HEK293 (cell line): ENCODE data around the gene AP1AR.

Experiments used
- CTCF ChIA-PET: fragments of 350-600 bp; formaldehyde crosslinking; extraction: SDS; loops from one replicate; lab custom pipeline; 2021; ENCODE audit warnings: antibody characterized with exemption; lab: Yijun Ruan, JAX
- POLR2A ChIA-PET: fragments of 300-600 bp; formaldehyde crosslinking; extraction: SDS; loops from one replicate; lab custom pipeline; 2020; ENCODE audit warnings: antibody characterized with exemption, inconsistent platforms; lab: Yijun Ruan, JAX
- H3K27ac ChIP-seq: fragments of 200-500 bp; sonication (Bioruptor generic); 2 replicates; pipeline ENCODE4 v1.5.1; 2014; ENCODE audit warnings: low read depth, low read length, control low read depth, inconsistent platforms; ENCODE audit errors: extremely low read depth
- H3K36me3 ChIP-seq, 2 experiments: fragments of 200-500 bp in 1 of 2; sonication (Bioruptor generic) in 1 of 2; 1 replicate in 1 of 2; 2 replicates in 1 of 2; pipeline ENCODE4 v1.5.1; 2014 to 2017; ENCODE audit warnings: inconsistent platforms in 2 of 2, low read length in 2 of 2; ENCODE audit not compliant: control insufficient read depth in 2 of 2, insufficient read depth in 1 of 2
- H3K4me1 ChIP-seq: fragments of 200-500 bp; sonication (Bioruptor generic); 2 replicates; pipeline ENCODE4 v1.5.1; 2014; ENCODE audit warnings: mild to moderate bottlenecking, low read length, inconsistent platforms; ENCODE audit not compliant: control insufficient read depth, insufficient read depth
- H3K4me3 ChIP-seq: 2 replicates; pipeline ENCODE4 v1.5.1; 2011; ENCODE audit warnings: low read depth, mild to moderate bottlenecking, control low read depth, low read length, moderate library complexity
- H3K9me3 ChIP-seq: fragments of 200-500 bp; sonication (Bioruptor generic); 2 replicates; pipeline ENCODE4 v1.5.1; 2014; ENCODE audit warnings: low read depth, low read length, inconsistent platforms; ENCODE audit not compliant: control insufficient read depth, insufficient read depth
- GFI1B ChIP-seq: fragments of 450-650 bp; formaldehyde crosslinking; IDR thresholded peaks from 2 replicates; pipeline ENCODE4 v1.5.1; 2016; ENCODE audit warnings: missing biosample characterization, missing genetic modification characterization
- GLI2 ChIP-seq: fragments of 450-650 bp; formaldehyde crosslinking; IDR thresholded peaks from 2 replicates; pipeline ENCODE4; 2017; ENCODE audit warnings: missing biosample characterization, missing genetic modification characterization, low read depth, borderline replicate concordance
- MEIS1 ChIP-seq: sonication (generic); formaldehyde crosslinking; IDR thresholded peaks from 2 replicates; pipeline ENCODE4 v1.8.1; 2022; ENCODE audit warnings: missing genetic modification reagents, mild to moderate bottlenecking, borderline replicate concordance
- MYNN ChIP-seq: fragments of 450-650 bp; formaldehyde crosslinking; IDR thresholded peaks from 2 replicates; pipeline ENCODE4 v1.5.1; 2016; ENCODE audit warnings: missing biosample characterization, missing genetic modification characterization, borderline replicate concordance
- PRDM1 ChIP-seq: fragments of 450-650 bp; formaldehyde crosslinking; IDR thresholded peaks from 2 replicates; pipeline ENCODE4; 2016; ENCODE audit warnings: missing biosample characterization, missing genetic modification characterization
- ZEB2 ChIP-seq: fragments of 450-650 bp; formaldehyde crosslinking; IDR thresholded peaks from 2 replicates; pipeline ENCODE4 v1.5.1; 2016; ENCODE audit warnings: missing biosample characterization, missing genetic modification characterization
- ZFHX2 ChIP-seq: fragments of 450-650 bp; formaldehyde crosslinking; conservative IDR thresholded peaks from 2 replicates; pipeline ENCODE4 v1.5.1; 2016; ENCODE audit warnings: missing biosample characterization, missing genetic modification characterization
- ZNF112 ChIP-seq: fragments of 450-650 bp; formaldehyde crosslinking; IDR thresholded peaks from 2 replicates; pipeline ENCODE4 v1.5.0; 2017; ENCODE audit warnings: missing biosample characterization, missing genetic modification characterization
- ZNF121 ChIP-seq: fragments of 450-650 bp; formaldehyde crosslinking; IDR thresholded peaks from 2 replicates; pipeline ENCODE4 v1.5.1; 2016; ENCODE audit warnings: missing biosample characterization, missing genetic modification characterization
- ZNF214 ChIP-seq: fragments of 450-650 bp; formaldehyde crosslinking; IDR thresholded peaks from 2 replicates; pipeline ENCODE4 v1.5.1; 2017; ENCODE audit warnings: missing biosample characterization, mild to moderate bottlenecking, missing genetic modification characterization, borderline replicate concordance
- ZNF514 ChIP-seq: fragments of 450-650 bp; formaldehyde crosslinking; IDR thresholded peaks from 2 replicates; pipeline ENCODE4 v1.5.1; 2016; ENCODE audit warnings: missing biosample characterization, missing genetic modification characterization
- ZNF626 ChIP-seq: fragments of 450-650 bp; sonication (Bioruptor Pico); formaldehyde crosslinking; IDR thresholded peaks from 2 replicates; pipeline ENCODE4 v1.5.1; 2018; ENCODE audit warnings: missing biosample characterization, missing genetic modification characterization, inconsistent platforms
- ZNF701 ChIP-seq: fragments of 450-650 bp; formaldehyde crosslinking; IDR thresholded peaks from 2 replicates; pipeline ENCODE4 v1.5.1; 2016; ENCODE audit warnings: missing biosample characterization, missing genetic modification characterization
- ZNF785 ChIP-seq: fragments of 450-650 bp; formaldehyde crosslinking; IDR thresholded peaks from 2 replicates; pipeline ENCODE4 v1.5.1; 2016; ENCODE audit warnings: missing biosample characterization, missing genetic modification characterization
- ZNF791 ChIP-seq: fragments of 450-650 bp; formaldehyde crosslinking; IDR thresholded peaks from 2 replicates; pipeline ENCODE4 v1.5.1; 2016; ENCODE audit warnings: missing biosample characterization, missing genetic modification characterization
- TF ChIP-seq, protein P1 (sequence below): fragments of 450-650 bp; formaldehyde crosslinking; IDR thresholded peaks from 2 replicates; pipeline ENCODE4 v1.5.1; 2016; ENCODE audit warnings: missing biosample characterization, missing genetic modification characterization
- TF ChIP-seq, protein P2 (sequence below): fragments of 450-650 bp; formaldehyde crosslinking; IDR thresholded peaks from 2 replicates; pipeline ENCODE4 v1.5.1; 2017; ENCODE audit warnings: missing biosample characterization, missing genetic modification characterization
- TF ChIP-seq, protein P3 (sequence below): fragments of 450-650 bp; formaldehyde crosslinking; IDR thresholded peaks from 2 replicates; pipeline ENCODE4 v1.5.1; 2016; ENCODE audit warnings: missing biosample characterization, missing genetic modification characterization, borderline replicate concordance
- TF ChIP-seq, protein P4 (sequence below): fragments of 450-650 bp; formaldehyde crosslinking; IDR thresholded peaks from 2 replicates; pipeline ENCODE4 v1.5.1; 2016; ENCODE audit warnings: missing biosample characterization, missing genetic modification characterization

Gene AP1AR

DNA sequence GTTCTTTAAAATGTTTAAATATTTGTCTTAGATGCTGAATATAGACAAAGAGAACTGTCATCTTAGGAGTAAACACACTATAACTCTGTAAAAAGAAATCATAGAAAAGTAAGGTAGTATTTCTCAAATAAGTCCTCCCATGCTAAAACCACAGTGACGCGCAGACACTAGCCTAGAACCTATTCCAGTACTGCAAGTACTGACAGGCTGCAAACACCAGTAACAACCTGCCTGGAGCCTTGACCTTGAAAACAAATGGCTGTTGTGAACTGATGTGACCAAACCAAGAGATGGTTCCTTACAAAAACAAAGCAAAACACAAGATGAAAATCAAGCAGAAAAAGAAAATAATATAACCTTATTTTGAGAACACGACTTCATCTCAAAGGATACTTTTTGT, 45.6 kb downstream of the AP1AR start:
- CTCF ChIA-PET, result interaction anchor here (0.6 kb wide), 2 partner anchors 10 to 40 kb away, joined by 3 to 4 read pairs; no protein-coding TSS in a partner anchor
- POLR2A ChIA-PET, result no interaction called here
- H3K36me3 ChIP-seq, result peaks cover 0 to 22% of the 10 kb centered on the region in 2 experiments; a peak in 1 of 3 replicates

DNA sequence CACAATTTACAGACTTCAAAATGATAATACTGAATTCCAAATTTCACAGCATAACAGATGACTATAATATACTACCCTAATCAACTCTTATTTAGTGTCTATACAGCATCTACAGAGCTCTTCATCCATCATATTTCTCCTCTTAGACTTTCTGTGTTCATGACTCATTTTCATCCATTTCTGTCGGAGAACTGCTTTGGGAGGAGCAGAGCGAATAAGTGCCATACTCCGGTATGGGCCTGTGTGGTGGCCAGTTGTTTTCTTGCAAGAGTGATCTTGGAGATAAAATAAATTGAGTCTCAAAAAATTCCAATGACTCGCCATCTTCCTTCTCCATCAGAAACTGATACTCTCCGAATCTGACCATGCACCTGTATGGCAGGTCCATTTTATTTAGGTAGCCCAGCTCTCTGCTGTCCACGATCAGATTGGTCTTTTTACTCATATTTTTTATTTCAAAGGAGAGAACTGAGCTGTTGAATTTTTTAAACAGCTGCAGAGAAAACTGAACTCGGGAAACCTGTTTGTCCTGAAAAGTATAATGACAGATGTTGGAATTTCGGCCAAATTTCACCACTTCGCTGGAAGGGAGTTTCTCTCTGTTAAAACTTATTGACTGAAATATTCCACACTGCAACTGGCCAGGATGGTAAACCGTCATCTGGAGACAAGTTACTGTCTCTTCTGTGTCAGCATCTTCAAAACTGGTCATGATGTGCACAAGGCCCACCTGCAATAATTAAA, 46.3 kb downstream of the AP1AR start:
- no peak overlapping the region for H3K27ac ChIP-seq
- ChIA-PET CTCF (interaction anchor here (0.6 kb wide), 2 partner anchors 11 to 40 kb away, joined by 3 to 4 read pairs; no protein-coding TSS in a partner anchor), POLR2A (no interaction called here)
- TF ChIP-seq PRDM1 (tag by site-specific recombination) (no peak), ZNF701 (tag by site-specific recombination) (no peak), MEIS1 (no peak), ZEB2 (tag by site-specific recombination) (no peak), GFI1B (tag by site-specific recombination) (no peak), ZNF785 (tag by site-specific recombination) (no peak), ZNF121 (tag by site-specific recombination) (no peak)
- TF ChIP-seq, protein P1, sequence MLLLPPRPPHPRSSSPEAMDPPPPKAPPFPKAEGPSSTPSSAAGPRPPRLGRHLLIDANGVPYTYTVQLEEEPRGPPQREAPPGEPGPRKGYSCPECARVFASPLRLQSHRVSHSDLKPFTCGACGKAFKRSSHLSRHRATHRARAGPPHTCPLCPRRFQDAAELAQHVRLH (tag by site-specific recombination), result no peak
- H3K9me3 ChIP-seq, result no peaks in the 10 kb centered on the region
- peaks cover 0 to 22% of the 10 kb centered on the region in 2 experiments; a peak in 1 of 3 replicates for H3K36me3 ChIP-seq
- no peak overlapping the region for H3K4me3 ChIP-seq
- H3K4me1 ChIP-seq, result no peaks in the 10 kb centered on the region

More for the DNA sequence above, 45.6 kb downstream of the AP1AR start:
- Histone ChIP-seq H3K4me1 (no peaks in the 10 kb centered on the region), H3K27ac (no peak overlapping the region), H3K4me3 (no peak overlapping the region), H3K9me3 (no peaks in the 10 kb centered on the region)
- TF ChIP-seq MEIS1, result no peak
- TF ChIP-seq, protein P2, sequence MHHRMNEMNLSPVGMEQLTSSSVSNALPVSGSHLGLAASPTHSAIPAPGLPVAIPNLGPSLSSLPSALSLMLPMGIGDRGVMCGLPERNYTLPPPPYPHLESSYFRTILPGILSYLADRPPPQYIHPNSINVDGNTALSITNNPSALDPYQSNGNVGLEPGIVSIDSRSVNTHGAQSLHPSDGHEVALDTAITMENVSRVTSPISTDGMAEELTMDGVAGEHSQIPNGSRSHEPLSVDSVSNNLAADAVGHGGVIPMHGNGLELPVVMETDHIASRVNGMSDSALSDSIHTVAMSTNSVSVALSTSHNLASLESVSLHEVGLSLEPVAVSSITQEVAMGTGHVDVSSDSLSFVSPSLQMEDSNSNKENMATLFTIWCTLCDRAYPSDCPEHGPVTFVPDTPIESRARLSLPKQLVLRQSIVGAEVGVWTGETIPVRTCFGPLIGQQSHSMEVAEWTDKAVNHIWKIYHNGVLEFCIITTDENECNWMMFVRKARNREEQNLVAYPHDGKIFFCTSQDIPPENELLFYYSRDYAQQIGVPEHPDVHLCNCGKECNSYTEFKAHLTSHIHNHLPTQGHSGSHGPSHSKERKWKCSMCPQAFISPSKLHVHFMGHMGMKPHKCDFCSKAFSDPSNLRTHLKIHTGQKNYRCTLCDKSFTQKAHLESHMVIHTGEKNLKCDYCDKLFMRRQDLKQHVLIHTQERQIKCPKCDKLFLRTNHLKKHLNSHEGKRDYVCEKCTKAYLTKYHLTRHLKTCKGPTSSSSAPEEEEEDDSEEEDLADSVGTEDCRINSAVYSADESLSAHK, result no peak
- TF ChIP-seq, protein P3, sequence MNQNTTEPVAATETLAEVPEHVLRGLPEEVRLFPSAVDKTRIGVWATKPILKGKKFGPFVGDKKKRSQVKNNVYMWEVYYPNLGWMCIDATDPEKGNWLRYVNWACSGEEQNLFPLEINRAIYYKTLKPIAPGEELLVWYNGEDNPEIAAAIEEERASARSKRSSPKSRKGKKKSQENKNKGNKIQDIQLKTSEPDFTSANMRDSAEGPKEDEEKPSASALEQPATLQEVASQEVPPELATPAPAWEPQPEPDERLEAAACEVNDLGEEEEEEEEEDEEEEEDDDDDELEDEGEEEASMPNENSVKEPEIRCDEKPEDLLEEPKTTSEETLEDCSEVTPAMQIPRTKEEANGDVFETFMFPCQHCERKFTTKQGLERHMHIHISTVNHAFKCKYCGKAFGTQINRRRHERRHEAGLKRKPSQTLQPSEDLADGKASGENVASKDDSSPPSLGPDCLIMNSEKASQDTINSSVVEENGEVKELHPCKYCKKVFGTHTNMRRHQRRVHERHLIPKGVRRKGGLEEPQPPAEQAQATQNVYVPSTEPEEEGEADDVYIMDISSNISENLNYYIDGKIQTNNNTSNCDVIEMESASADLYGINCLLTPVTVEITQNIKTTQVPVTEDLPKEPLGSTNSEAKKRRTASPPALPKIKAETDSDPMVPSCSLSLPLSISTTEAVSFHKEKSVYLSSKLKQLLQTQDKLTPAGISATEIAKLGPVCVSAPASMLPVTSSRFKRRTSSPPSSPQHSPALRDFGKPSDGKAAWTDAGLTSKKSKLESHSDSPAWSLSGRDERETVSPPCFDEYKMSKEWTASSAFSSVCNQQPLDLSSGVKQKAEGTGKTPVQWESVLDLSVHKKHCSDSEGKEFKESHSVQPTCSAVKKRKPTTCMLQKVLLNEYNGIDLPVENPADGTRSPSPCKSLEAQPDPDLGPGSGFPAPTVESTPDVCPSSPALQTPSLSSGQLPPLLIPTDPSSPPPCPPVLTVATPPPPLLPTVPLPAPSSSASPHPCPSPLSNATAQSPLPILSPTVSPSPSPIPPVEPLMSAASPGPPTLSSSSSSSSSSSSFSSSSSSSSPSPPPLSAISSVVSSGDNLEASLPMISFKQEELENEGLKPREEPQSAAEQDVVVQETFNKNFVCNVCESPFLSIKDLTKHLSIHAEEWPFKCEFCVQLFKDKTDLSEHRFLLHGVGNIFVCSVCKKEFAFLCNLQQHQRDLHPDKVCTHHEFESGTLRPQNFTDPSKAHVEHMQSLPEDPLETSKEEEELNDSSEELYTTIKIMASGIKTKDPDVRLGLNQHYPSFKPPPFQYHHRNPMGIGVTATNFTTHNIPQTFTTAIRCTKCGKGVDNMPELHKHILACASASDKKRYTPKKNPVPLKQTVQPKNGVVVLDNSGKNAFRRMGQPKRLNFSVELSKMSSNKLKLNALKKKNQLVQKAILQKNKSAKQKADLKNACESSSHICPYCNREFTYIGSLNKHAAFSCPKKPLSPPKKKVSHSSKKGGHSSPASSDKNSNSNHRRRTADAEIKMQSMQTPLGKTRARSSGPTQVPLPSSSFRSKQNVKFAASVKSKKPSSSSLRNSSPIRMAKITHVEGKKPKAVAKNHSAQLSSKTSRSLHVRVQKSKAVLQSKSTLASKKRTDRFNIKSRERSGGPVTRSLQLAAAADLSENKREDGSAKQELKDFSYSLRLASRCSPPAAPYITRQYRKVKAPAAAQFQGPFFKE, result no peak
- no peak for TF ChIP-seq ZNF514 (tag by site-specific recombination)
- TF ChIP-seq GLI2, result no peak
- TF ChIP-seq ZNF791, result no peak
- TF ChIP-seq ZFHX2 (tag by site-specific recombination), result no peak
- TF ChIP-seq ZNF214 (tag by site-specific recombination), result no peak
- TF ChIP-seq, protein P4, sequence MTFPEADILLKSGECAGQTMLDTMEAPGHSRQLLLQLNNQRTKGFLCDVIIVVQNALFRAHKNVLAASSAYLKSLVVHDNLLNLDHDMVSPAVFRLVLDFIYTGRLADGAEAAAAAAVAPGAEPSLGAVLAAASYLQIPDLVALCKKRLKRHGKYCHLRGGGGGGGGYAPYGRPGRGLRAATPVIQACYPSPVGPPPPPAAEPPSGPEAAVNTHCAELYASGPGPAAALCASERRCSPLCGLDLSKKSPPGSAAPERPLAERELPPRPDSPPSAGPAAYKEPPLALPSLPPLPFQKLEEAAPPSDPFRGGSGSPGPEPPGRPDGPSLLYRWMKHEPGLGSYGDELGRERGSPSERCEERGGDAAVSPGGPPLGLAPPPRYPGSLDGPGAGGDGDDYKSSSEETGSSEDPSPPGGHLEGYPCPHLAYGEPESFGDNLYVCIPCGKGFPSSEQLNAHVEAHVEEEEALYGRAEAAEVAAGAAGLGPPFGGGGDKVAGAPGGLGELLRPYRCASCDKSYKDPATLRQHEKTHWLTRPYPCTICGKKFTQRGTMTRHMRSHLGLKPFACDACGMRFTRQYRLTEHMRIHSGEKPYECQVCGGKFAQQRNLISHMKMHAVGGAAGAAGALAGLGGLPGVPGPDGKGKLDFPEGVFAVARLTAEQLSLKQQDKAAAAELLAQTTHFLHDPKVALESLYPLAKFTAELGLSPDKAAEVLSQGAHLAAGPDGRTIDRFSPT (tag by site-specific recombination), result no peak
- no peak for TF ChIP-seq ZNF626 (tag by site-specific recombination)
- TF ChIP-seq MYNN (tag by site-specific recombination), result no peak
- no peak for TF ChIP-seq ZNF112 (tag by site-specific recombination)
- TF ChIP-seq, all 188 proteins: peak for 0
